COLO829 (cell line): ENCODE data around the gene PDGFD.
A peak's percentile ranks its signal among the peaks of the same experiment; 100 is the strongest.

Experiments used
- DNase-seq: peaks from one replicate; pipeline ENCODE4 v3.0.0; 2012; ENCODE audit warnings: low spot score

PDGFD gene

DNA sequence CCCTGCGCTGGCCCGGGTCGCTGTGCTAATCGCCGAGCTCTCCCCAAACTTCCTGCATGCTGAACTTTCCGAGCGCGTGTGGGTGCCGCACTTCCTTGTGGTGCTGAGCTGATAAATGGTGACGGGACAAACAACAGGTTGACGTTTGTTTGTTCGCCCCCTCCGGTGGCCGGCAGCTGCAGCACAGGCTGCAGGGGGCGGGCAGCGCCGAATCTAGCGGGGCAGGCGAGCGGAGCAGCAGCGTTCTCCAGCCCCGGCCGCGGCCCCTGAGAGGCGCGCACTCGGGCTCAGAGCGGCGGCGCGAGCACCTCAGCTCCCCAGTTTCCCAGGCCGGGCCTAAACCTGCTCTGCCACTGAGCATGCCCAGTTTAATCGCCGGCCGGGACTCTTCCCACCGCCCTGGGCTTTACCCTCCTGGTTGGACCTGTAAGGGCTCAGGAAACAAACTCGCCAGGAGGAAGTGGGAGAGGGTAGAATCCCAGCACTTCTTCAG is at the start of gene PDGFD:
PDGFD (minus strand) TSS at position 120 of the 493 bp plus-strand sequence.
- DNase-seq = peak; percentile 9

DNA sequence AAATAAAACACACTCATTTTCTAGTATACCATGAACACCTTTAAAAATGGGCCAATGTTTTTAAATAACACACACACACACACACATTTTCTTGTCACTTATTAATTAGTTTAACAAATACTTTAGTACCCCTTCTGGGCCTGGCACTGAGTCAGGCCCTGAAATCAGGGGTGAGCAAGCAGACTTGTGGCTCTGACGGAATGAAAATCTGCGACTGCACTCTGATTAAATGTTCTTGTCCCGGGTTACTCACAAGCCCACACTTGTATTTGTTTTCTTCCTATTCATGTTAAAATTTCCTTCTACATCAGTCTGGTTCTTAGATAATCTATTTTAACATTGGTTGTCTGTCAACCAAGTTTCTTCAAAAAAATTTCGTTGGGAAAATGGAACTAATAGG is 43.0 kb upstream of the PDGFD start:
- no peak for DNase-seq

DNA sequence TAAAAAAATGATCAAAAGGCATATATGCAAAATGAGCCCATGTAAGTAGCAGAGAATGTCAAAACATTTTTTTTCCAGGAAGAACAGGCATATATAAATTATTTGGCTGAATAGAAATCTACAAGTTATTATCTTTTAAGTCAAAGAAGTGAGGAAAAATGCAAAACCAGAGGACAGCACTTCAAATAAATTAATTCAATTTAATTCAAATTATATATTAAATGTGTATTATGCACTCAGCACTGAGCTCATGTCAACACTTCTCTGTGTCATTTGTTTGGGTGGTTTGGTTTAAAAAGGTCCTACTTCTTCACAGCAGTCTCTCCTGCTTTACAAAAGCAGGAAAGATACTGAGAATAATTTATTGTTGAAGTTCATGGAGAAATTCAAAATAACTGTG is 41.9 kb upstream of the PDGFD start:
- no peak for DNase-seq

DNA sequence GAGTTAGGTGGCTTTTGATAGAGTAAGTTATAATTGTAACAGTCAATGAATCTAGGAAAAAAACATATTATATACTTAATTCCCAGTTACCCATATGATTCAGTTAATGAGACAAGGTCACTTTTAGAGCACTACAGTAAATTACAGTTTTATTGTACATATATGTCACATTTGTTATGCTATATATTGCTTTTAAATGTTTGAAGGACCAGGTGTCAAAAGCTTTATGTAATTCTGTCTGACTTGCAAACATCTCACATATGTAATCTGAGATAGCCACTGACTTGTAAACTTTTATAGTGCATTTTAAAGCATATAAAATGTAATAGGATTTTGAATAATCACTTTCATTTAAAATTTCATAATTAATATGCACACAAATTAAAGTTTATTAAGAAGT is 36.7 kb upstream of the PDGFD start:
- no peak for DNase-seq

DNA sequence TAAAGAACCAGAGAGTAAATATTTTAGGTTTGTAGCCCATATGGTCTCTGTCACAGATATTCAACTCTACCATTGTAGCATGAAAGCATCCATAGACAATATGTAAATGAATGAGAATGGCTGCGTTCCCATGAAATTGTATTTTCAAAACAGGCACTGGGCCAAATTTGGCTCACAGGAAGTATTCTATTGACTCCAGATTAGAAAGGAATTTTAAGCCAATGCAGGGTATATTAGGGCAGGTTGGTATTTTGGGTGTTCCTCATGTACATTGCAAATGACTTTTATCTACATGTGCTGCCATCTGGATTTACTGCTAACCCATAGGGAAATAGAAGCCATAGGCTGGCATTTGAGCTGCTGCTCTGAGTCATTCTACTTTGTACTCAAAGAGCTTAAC is 35.1 kb upstream of the PDGFD start:
- DNase-seq = no peak

DNA sequence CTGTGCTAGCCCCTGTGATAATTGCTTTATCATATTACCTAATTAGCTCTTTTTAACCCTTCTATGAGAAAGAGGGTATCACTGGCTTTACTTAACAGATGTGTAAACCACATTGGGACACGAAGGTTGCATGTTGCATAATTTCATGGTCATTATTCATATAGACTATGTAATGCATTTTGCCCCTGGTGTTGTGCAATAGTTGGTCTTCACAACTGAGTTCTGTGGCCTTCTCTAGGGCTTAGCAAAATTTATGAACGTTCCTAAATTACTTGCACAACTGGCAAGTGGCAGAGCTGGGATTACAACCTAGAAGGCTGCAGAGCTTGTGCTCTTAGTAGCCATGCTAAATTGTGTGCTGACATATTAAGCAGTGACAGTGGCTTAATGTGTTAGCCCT is 34.6 kb upstream of the PDGFD start:
- DNase-seq = no peak

DNA sequence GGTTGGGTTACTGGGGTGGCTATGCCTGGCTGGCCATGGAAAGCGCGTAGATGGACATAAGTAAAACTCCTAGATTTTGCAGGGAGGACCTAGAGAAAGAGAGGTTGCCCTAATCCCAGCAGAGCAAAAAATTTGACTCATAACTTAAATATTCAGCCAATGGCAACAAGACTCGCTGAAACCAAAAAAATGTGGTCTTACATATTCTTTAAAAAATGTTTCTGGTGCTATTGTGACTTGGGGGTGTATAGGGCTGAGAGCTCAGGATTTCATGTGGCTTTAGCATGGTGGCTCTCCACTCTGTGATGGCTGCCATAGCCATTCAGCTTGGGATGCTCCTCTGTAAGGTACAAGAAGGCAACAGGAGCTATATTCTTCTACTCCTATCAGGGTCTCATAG is 27.2 kb upstream of the PDGFD start:
- DNase-seq = no peak

DNA sequence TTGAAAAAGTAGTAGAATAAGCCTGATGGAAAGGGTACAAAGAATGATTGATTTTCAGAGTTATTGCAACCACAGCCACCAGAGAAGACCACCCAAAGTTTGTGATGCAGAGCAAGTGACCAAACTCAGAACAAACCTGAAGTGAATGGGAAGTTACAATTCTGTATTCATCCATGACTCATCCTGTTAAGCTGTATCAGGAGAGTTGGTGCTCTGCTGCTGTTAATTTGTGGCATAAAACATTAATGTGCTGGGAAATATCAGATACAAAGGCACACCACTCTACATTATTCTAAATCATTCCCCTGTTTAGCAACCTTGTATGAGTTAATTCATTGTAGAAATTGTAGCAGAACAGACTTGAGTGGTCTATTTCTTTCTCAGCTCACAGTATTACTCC is 19.6 kb upstream of the PDGFD start:
- no peak for DNase-seq

DNA sequence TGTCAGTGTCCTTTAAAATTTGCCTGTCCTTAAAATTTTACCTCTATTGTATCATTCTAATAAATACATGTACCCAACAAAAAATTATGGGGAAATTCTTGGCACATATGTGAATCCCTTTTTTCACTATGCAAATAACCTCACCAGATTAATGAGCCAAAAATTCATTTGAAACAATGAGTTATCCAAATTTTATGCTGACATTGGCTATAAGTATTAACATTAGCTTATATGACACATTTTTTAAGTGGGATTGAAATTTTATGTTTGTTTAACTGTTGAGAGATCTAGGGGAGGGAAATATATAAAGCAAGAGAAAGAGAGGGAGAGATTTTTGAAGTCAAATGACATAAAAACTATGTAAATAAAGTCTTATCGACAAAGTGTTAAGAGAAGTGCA is 11.8 kb upstream of the PDGFD start:
- no peak for DNase-seq

DNA sequence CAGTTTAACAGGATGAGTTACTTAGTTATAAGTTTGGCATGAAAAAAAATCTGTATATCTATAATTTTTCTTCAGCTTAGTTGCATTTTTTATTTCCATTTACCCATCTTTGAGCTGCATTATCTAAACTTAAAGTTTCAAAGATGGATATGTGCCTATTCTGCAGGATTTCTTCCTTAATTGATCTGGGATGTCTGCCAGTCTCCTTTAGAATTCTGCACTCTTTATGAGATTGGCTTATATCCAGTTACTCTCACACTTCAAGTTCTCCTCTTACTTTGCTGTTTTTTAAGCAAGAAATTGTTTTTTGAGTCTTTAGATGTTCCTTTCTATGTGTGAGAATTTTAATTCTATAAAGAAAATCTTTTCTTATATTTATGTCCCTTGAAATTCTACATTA is 5.1 kb upstream of the PDGFD start:
- DNase-seq = no peak

DNA sequence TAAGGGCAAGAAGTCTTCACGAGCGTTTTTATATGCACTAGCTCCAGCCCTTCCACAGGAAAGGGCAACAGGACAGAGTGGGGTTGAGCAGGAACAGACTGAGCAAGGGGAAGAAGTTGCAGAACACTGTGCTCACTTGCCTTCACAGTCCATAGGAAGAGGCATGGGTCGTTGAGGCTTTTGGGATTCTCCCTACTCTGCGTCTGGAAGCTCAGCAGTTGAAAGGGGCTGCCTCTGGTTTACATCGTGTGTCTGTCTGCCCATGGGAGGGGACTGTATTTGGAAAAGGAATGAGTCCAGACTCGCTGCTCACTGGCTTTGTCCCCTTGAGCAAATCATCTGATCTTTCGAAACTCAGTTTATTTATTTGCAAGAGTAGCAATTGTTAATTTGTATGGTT is 1.1 kb upstream of the PDGFD start:
- DNase-seq = no peak

DNA sequence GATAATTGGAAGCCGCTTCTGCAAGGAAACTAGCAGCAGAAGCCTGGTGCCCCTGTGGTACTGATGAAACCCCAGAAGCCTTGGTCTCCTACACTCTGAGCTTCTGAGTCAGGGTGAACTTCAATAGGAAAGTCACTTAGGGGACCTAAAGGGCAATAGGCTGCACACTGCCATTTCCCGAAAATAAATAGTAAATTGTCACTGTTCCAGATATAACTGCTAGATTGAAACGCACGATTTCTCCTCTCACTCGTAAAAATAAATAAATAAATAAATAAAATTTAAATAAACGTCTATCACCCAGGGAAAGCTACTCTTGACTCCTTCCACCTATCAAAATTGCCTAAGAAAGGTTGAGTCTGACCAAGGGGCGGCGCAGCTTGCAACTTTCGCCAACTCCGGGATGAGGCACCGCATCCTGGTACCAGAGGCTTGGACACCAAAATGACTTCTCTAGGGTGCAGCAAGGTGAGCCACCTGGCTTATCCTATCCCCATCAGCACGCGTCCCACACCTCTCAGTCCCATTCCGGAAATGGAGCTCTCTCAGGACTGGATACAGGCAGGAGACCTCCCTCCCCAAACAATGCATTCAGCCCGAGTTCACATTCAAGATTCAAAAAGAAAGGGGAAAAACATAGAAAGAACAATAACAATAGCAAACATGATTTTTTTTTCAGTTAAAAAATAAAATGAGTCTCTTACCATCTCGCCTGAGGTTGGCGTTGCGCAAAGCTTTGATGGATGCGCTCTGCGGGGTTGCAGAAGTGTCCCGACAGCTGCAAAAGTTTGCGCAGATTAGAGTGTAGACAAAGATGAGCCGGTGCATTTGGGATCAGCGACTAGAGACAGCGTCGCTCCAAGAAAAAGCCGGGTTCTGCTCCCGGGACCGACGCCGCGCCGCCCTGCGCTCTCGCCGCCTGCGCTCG is 583 bp downstream of the PDGFD start:
- no peak for DNase-seq

DNA sequence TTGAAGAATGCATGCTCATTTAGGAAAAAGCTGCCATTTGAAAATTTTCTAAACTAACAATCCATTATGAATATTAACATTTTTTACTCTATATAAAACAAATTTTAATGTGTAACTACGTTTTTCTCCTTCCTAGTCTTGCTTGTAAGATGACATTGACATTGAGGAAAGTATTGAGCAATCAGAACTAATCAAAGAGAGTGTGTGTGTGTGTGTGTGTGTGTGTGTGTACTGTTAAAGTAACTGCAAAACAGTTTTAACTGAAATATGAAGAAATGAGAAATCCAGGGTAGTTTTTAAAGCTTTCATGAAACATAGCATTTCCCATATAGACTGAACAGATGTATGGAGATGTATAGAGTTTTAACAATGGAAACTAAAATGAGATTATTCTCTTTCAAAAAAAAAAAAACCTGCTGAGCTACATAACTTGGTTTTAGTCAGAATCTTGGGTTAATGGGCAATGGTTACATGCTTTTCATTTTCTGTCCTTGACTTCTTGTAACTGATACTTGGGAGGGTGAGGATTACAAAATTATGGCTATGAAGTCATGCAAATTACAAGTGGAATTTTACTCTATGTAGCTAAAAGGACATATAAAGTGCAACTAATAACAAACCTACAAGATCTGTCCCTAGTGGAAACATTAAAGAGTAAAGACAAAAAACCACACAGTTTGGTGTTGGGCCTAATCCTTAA is 2.0 kb downstream of the PDGFD start:
- DNase-seq = no peak

DNA sequence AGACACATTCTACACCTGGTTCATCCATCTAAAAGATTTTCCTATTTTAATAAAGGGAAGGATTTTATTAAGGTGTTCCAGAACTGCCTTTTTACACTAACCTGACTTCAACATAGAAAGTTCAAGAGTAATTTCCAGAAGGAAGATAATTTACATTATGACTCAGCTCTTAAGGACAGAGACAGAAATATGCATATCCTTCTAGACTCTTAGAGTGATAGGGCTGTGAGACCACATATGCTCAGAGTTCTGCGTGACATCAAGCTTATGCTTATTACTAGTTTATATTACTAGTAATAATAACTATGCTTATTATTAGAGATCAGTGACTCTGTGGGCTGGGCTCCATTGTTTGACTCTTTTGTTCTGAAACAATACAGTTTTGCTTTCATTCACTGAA is 4.6 kb downstream of the PDGFD start:
- DNase-seq = no peak

DNA sequence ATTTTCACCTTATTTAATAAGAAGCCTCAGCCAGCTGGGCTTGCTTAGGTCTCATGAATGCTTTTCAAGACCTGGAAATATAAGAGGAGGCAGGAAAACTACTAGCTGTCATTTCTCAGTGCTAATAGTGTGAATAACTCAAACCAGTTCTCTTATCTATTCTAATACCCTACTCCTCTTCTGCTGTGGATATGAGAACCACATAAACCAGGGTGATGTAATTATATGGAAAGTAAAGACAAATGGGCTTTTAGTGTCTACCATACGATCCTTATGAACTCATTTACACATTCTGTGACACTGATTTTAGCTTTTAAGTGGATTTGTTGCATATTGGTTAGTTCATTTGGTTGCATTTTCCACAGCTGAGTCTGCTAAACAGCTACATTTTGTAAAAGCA is 8.6 kb downstream of the PDGFD start:
- DNase-seq = no peak

DNA sequence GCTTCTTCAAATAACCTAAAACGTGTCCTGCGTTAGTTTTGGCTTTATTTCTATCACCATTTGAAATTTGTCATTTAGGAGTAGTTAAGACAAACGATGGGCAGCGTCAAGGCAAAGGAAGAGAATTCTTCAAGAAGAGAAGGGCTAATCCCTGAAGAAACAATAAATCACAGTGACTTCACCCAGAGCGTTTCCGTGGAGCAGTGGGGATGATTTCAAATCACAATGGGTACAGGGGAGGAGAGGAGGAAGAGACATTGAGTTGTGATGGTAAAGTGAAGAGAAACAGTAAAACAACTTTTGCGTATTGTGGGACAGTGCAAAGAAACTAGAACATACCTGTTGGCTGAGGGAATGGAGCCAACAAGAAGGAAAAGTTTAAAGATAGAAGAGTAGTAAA is 9.7 kb downstream of the PDGFD start:
- no peak for DNase-seq

DNA sequence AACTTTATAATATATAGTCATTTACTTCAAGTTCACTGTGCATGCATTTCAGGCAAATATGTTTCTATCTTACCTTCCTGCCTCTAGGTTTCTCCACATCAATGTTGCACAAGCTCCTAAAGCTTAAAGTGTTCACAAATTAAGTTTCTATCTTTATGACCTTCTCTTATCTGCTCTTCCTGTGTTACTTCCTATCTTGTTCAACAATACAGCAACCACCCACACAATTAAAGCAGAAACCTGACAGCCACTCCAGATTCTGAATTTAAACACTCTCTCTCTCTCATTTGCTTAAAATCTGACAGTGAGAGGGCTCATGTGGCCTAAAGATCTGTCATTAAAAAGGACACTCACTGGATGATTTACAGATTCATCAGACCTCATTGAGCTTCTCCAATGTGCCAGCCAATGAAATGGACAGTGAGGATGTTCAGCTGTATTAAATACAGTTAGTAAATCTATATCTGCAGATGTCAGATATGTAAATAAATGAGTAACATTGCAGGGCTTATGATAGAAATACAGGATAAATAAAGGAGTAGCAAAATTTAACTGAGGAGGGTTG is 10.9 kb downstream of the PDGFD start:
- no peak for DNase-seq

DNA sequence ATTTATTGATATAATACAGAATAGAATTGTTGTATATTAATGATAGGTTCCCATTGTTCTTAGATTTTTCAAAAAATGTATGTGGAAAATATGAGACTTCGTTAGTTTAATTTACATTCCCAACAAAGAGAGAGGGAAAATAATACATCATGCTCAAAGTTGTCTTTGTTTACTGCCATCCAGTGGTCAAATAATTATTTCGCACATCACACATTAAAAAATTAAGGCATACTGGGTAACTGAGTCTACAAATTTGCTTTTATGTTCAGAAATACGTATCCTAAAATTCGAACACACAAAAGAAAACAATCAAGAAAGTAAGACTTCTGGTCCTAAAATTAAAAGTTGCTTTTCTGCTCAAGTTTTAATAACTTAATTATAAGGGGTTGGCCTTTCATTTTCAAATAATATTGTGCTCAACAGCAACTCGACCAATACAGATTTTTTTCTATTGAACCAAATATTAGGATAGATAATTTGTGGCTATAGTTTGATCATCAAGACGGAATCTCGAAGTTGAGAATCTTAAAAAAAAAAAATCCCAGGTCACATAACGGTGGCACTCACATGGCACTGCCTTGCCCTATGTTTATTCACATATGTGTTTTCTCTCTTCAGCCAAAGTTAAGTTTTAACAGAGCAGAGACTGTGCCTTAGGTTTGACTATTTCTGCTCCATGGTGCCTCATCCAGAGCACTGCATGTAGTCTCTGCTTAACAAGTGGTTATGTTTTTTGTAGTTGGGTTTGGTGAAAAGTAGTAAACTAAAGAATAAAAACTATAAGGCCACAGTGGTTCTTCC is 12.3 kb downstream of the PDGFD start:
- DNase-seq = peak; percentile 12

DNA sequence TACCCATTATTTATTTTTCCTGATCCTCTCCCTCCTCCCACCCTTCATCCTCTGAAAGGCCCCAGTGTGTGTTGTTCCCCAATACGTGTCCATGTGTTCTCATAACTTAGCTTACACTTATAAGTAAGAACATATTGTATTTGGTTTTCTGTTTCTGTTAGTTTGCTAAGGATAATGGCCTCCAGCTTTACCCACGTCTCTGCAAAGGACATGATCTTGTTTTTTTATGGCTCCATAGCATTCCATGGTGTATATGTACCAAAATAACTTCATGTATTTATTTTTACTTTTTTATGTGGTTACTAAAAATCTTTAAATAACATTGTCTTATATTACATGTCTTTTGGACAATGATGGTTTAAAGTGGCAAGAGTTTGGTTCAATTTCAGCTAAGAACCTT is 15.2 kb downstream of the PDGFD start:
- no peak for DNase-seq

DNA sequence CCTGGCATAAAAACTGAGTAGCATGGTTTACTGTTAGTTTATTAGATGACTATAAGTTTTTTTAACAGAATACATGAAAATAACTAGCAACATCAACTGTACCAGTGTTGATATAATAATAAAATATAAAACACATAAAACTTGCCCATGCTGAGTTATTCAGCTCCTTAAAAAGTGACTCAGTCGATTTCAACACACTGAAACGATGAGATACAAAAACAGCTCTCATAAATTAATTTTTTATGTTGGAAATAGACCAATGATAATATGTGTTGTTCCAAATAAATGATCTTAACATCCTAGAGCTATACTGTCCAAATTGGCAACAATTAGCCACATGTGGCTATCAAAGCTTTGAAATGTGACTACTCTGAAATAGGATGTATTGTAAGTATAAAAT is 15.9 kb downstream of the PDGFD start:
- no peak for DNase-seq

DNA sequence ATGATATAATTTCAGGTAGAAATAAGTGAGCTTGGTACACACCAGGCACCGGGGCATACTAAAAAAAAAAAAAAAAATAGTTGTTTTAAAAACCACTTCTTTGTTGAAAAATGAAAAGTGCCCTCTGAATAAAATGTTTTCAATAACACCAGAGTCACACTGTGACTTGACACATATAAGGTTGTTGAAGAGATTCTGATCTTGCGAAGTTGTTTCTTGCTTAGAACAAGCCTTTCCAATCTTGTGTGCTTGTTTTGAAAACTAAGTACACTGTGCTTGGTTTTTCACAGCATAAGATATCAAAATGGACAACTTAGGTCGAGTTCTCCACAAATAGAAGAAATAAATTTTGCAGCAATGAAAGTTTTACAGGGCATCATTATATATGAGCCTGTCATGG is 17.0 kb downstream of the PDGFD start:
- DNase-seq = no peak

DNA sequence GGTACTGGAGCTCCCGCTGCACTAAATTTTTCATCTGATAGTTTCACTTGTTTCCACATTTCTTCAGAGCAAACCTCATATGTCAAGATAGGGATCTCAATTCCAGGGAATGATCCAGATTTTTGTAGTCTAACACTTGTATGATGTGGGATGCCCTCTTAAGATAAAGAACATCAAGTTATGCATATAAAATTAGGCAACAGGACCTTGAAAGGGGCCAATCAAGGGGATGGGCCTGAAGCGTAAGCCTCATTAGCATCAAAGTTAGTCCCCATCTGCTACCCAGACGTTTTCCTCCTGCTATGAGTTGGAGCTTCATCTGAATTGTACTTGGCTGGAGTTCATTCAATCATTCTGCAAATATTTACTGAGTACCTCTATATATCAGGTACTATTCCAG is 17.5 kb downstream of the PDGFD start:
- DNase-seq = no peak
